HL-60 (cell line): Measurements from ENCODE around the gene SMOC2.

Experiments
- POLR2AphosphoS5 ChIP-seq: IDR thresholded peaks from 2 replicates; pipeline ENCODE4 v1.6.1; 2012; ENCODE audit warnings: low read depth
- TF ChIP-seq, protein P1 (sequence below): IDR thresholded peaks from 2 replicates; pipeline ENCODE4 v1.6.1; 2012; ENCODE audit warnings: low read depth; ENCODE audit not compliant: insufficient replicate concordance
- TF ChIP-seq, protein P2 (sequence below): IDR thresholded peaks from one replicate; pipeline ENCODE4 v1.5.1; 2011; ENCODE audit warnings: low read length, control low read depth, inconsistent platforms; ENCODE audit not compliant: insufficient read depth

DNA sequence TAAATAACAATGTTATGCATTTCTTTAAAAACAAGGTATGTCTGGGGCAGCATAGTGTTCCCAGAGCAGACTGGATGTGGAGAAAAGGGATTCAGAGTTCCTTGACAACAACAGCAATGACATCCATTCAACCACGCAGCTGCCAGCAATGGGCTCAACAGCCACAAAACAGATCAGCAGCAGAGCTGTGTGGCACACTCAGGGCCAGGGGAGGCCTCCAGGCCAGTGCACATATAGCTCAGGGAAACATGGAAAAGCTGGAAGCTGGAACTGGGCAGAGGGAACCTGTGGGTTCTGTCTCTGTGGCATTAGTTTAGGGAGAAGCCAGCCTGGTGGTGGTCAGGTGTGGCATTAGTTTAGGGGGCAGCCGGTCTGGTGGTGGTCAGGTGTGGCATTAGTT is 148.3 kb downstream of the SMOC2 start:
- TF ChIP-seq, protein P1, sequence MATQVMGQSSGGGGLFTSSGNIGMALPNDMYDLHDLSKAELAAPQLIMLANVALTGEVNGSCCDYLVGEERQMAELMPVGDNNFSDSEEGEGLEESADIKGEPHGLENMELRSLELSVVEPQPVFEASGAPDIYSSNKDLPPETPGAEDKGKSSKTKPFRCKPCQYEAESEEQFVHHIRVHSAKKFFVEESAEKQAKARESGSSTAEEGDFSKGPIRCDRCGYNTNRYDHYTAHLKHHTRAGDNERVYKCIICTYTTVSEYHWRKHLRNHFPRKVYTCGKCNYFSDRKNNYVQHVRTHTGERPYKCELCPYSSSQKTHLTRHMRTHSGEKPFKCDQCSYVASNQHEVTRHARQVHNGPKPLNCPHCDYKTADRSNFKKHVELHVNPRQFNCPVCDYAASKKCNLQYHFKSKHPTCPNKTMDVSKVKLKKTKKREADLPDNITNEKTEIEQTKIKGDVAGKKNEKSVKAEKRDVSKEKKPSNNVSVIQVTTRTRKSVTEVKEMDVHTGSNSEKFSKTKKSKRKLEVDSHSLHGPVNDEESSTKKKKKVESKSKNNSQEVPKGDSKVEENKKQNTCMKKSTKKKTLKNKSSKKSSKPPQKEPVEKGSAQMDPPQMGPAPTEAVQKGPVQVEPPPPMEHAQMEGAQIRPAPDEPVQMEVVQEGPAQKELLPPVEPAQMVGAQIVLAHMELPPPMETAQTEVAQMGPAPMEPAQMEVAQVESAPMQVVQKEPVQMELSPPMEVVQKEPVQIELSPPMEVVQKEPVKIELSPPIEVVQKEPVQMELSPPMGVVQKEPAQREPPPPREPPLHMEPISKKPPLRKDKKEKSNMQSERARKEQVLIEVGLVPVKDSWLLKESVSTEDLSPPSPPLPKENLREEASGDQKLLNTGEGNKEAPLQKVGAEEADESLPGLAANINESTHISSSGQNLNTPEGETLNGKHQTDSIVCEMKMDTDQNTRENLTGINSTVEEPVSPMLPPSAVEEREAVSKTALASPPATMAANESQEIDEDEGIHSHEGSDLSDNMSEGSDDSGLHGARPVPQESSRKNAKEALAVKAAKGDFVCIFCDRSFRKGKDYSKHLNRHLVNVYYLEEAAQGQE: no peak
- TF ChIP-seq, protein P2, sequence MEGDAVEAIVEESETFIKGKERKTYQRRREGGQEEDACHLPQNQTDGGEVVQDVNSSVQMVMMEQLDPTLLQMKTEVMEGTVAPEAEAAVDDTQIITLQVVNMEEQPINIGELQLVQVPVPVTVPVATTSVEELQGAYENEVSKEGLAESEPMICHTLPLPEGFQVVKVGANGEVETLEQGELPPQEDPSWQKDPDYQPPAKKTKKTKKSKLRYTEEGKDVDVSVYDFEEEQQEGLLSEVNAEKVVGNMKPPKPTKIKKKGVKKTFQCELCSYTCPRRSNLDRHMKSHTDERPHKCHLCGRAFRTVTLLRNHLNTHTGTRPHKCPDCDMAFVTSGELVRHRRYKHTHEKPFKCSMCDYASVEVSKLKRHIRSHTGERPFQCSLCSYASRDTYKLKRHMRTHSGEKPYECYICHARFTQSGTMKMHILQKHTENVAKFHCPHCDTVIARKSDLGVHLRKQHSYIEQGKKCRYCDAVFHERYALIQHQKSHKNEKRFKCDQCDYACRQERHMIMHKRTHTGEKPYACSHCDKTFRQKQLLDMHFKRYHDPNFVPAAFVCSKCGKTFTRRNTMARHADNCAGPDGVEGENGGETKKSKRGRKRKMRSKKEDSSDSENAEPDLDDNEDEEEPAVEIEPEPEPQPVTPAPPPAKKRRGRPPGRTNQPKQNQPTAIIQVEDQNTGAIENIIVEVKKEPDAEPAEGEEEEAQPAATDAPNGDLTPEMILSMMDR: no peak
- no peak for TF ChIP-seq POLR2AphosphoS5
